GM19438 (cell line): ENCODE measurements around the gene CRBN.

Source experiments
- ATAC-seq: cut with Tn5 transposase; IDR thresholded peaks from one replicate; pipeline ENCODE4 v1.9.1; 2021; ENCODE audit warnings: low read depth; ENCODE audit not compliant: unreplicated experiment

The CRBN gene

DNA sequence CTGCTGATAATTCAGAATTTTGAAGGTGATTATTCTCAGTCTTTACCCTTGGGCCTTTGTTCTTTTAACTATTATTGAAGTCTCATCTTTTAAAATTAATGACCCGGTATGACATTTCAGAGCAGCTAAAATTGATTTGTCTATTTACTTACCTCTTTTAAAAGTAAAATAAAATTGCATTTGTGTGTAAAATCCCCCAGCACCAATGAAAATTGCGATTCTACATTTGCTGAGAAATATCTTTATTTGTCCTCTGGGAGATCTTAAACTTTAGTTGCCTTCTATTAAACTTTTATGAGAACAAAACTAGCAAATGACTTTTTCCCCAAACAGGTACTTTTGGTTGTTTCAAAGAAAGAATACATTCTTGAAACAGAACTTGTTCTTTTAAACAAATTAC is 61.8 kb downstream of the CRBN start:
- no peak for ATAC-seq

DNA sequence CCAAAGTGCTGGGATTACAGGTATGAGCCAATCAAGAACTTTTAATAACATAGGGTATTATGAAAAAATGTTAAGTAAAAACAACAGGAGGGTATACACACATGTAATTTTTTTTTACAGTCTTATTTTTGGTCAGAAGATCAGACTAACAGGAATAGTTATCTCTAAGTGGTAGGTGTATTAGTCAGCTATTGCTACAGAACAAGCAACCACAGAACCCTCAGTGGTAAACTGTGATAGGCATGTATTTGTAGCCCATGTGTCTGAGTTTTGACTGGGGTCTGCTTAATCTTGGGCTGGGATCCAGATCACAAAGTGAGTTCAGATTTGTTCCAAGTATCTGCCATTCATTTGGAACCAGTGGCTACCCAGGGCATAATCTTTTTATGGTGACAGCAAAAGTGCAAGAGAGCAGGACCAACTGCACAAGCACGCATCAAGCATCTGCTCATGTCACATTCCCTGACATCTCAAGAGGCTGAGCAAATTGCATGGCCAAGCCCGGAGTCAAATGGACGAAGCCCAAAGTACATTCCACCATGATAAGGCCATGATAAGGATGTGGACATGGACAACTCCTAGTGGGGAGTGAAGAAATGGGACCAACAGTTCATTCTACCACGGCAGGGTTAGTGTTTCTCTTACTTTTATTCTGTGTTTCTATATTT is 66.3 kb downstream of the CRBN start:
- ATAC-seq = no peak

- ATAC-seq = peak; percentile 52
Measured at GRCh38 chr3:3110749-3111361, 68.6 kb downstream of the CRBN start.

DNA sequence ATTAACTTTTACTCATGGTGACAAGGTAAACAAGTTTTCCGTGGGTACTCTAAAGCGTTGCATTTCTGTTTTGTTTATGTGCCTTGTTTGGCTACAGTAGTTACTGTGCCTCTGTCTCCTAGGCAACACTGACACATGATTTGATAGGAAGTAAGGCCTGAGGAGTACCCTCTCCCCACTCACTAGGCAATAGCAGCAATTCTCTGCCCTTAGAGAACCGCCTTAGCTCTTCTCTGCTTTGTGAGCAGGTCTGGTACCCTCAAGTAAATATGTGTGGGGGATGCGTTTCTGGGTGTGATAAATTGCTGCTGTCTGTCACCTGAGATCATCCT is 69.2 kb downstream of the CRBN start, which contains the start of gene IL5RA:
IL5RA (minus strand) TSS at position 76 of the 332 bp plus-strand sequence. CDS start 5,390 bp downstream, outside the sequence.
- peak; percentile 53 for ATAC-seq

DNA sequence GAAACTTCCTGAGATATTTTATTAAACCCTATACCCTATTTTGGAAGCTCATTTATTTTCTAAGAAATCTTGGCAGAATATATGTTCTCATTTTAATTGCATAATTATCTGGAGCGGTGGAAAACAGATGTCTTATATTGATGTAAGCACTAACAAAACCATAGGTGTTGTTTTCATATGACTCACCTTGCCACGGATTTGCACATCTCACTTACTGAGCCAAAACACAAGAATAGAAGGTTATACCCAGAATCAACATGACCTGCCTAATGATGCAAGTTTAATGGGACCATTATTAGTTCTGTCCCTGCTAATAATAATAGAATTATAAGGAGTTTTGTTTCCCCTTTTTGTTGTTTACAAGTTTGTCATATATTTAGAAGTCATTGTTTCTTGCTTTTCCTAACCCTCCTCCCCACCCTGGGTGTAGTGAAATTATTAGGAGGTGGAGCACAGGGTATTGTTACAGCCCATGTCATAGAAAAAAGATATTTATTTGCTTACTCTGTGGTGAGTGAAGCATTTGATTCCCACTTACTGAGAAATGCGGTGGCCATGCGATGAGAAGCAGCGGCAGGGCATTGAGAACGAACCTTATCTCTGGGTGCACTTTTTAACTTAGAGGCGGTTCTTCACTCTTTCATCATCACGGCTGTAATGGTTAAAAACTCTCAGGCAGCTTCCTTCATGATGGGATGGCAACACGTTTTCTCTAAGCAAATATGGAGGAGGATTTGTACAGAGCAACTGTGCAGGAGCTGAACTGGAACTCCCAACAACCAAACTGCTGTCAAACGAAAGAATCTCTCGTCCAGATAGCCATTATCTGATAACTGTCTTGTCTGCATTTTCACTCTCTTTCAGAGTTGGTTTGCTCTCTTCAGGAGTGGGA is 69.8 kb downstream of the CRBN start:
- peak; percentile 44 for ATAC-seq

DNA sequence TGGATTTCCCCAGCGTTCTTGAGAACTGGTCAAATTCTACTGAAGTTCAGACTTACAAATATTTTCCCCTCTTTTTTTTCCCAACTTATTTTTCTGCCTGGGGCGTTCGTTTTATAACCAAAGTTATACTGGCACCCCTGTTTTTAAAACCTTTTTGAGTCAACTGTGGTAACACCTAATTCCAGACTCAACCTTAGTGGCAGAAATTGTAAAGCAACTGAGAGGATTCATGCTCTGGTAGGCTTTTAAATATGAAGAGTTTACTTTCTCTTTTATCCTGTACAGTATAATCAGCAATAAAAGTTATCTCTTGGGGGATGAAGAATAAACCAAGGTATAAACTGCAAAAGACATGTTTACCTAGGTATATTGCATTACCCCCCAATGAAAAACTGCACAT is 71.6 kb downstream of the CRBN start:
- ATAC-seq = no peak

DNA sequence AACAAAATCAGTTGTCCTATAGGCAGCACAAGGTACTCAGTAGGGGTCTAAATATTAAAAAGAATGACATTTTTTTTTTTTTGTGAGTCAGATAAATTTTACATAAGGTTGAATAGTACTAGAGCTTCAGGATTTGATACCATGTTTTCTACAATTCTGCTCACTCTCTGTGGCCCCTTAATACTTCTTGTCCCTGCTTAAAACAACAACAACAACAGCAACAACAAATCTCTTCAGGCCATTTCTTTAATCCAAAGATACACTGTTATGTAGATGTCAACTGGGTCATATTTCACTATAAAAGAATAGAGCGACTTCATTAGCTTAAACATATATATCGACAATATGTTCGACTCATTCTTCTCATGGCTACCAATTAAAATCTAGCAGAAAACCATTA is 72.3 kb downstream of the CRBN start:
- ATAC-seq = no peak

GRCh38 chr3:3105815-3106214 is 73.7 kb downstream of the CRBN start:
- ATAC-seq = no peak

GRCh38 chr3:3105246-3105645 is 74.2 kb downstream of the CRBN start:
- ATAC-seq = no peak

GRCh38 chr3:3102751-3103150 is 76.7 kb downstream of the CRBN start:
- no peak for ATAC-seq

DNA sequence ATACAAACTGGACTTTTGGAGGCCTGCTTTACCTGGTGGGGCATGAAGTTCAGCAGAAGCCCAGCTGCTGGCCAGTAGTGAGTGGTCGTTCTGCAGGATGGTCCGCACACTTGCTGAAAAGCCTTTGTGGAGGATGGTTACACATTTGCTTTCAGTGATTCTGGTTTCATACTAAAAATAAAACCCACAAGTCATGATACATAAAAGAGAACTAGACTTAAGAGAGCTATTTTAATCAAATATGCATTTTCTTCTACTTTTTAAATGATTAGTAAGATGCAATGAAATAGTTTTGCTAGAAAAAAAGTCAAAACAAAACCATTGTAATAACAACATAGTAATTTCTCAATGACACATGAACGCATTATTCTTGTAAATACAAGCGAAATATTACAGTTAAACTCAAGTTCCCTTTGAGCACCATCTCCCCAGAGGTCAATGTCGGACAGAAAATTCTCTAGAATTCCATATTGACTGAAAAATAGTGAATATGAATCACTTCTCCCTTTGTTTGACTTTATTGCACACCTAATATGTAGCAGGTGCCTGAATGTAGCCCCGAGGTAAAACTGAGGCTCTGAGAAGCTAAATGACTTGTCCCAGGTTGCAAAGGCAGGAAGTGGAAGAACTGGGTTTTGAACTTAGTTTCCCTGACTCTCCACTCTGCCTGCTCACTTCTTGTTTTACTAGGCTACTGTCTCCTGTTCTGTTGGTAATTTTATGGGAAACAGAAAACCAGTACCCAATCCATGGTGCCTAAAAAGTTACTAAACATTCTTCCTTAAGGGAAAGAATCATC is 77.6 kb downstream of the CRBN start:
- peak; percentile 52 for ATAC-seq
